Right atrium auricular region (tissue), 2 donors: ENCODE measurements around the gene GLP2R. TPM values are rescaled to one million over a fixed set of nuclear protein-coding genes. Genes with fewer than 3 reads are reported as not detected.

Experiments
- DNase-seq: peaks from one replicate; pipeline ENCODE4 v3.0.0-alpha.2; 2019; ENCODE audit warnings: low spot score
- H3K27ac ChIP-seq, 2 donors: fragments of 200-600 bp; sonication (generic); 1 replicate in 1 of 2; 2 replicates in 1 of 2; pipeline ENCODE4 v1.5.1; 2016 to 2019
- H3K27me3 ChIP-seq, 2 donors: fragments of 200-600 bp; sonication (generic); one replicate each; pipeline versions ENCODE4 v1.5.1 to v1.6.0; 2017 to 2019
- H3K36me3 ChIP-seq: fragments of 200-600 bp; sonication (generic); one replicate; pipeline ENCODE4 v1.5.1; 2016
- H3K4me1 ChIP-seq, 2 donors: fragments of 200-600 bp; sonication (generic); one replicate each; pipeline versions ENCODE4 v1.5.1 to v1.6.0; 2017 to 2019
- H3K4me3 ChIP-seq, 2 donors: fragments of 200-600 bp; sonication (generic); 1 replicate in 1 of 2; 2 replicates in 1 of 2; pipeline ENCODE4 v1.5.1; 2017 to 2019; ENCODE audit warnings: mild to moderate bottlenecking in 1 of 2, moderate library complexity in 1 of 2
- H3K9me3 ChIP-seq, 2 donors: fragments of 200-600 bp; sonication (generic); one replicate each; pipeline ENCODE4 v1.5.1; 2019
- total RNA-seq, 2 donors: library from RNA; depleted of rRNA; stranded (reverse); fragments of >200 nt; gene quantifications; one replicate each; pipeline ENCODE4 v1.1.0, GENCODE V29; 2016
- TF ChIP-seq, protein P1 (sequence below), 2 donors: fragments of 200-600 bp; sonication (generic); IDR thresholded peaks; one replicate each; pipeline ENCODE4 v1.5.1; 2019; ENCODE audit warnings: antibody characterized with exemption in 2 of 2

The GLP2R gene
- total RNA-seq, 2 donors from 2014 or later: 1.0 to 1.7 TPM

- H3K4me3 ChIP-seq: no peak overlapping the region
- no peaks in the 10 kb centered on the region for H3K9me3 ChIP-seq
- H3K4me1 ChIP-seq: no peaks in the 10 kb centered on the region
- no peak overlapping the region for H3K27ac ChIP-seq
- H3K36me3 ChIP-seq: no peaks in the 10 kb centered on the region
- no peaks in the 10 kb centered on the region for H3K27me3 ChIP-seq
- DNase-seq: no peak
- TF ChIP-seq, protein P1, sequence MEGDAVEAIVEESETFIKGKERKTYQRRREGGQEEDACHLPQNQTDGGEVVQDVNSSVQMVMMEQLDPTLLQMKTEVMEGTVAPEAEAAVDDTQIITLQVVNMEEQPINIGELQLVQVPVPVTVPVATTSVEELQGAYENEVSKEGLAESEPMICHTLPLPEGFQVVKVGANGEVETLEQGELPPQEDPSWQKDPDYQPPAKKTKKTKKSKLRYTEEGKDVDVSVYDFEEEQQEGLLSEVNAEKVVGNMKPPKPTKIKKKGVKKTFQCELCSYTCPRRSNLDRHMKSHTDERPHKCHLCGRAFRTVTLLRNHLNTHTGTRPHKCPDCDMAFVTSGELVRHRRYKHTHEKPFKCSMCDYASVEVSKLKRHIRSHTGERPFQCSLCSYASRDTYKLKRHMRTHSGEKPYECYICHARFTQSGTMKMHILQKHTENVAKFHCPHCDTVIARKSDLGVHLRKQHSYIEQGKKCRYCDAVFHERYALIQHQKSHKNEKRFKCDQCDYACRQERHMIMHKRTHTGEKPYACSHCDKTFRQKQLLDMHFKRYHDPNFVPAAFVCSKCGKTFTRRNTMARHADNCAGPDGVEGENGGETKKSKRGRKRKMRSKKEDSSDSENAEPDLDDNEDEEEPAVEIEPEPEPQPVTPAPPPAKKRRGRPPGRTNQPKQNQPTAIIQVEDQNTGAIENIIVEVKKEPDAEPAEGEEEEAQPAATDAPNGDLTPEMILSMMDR (IDR thresholded peaks at IDR 0.05): peak; percentile 30 to 65
These were observed 80.2 kb downstream of the GLP2R start for GRCh38 chr17:9905902-9906301.

- no peak overlapping the region for H3K27ac ChIP-seq
- no peaks in the 10 kb centered on the region for H3K9me3 ChIP-seq
- no peaks in the 10 kb centered on the region for H3K27me3 ChIP-seq
- no peaks in the 10 kb centered on the region for H3K36me3 ChIP-seq
- no peak for DNase-seq
- H3K4me3 ChIP-seq: no peak overlapping the region
- no peaks in the 10 kb centered on the region for H3K4me1 ChIP-seq
- TF ChIP-seq, protein P1 (IDR thresholded peaks at IDR 0.05): no peak
These were observed 80.9 kb downstream of the GLP2R start for GRCh38 chr17:9906616-9907015.

GRCh38 chr17:9907131-9907530 lies 81.4 kb downstream of the GLP2R start:
- Histone ChIP-seq H3K27me3 (no peaks in the 10 kb centered on the region), H3K4me3 (no peak overlapping the region), H3K9me3 (no peaks in the 10 kb centered on the region), H3K27ac (no peak overlapping the region), H3K4me1 (no peaks in the 10 kb centered on the region), H3K36me3 (no peaks in the 10 kb centered on the region)
- DNase-seq: no peak
- TF ChIP-seq, protein P1 (IDR thresholded peaks at IDR 0.05): no peak

- DNase-seq: no peak
- H3K27ac ChIP-seq: no peak overlapping the region
- H3K9me3 ChIP-seq: no peaks in the 10 kb centered on the region
- no peaks in the 10 kb centered on the region for H3K27me3 ChIP-seq
- TF ChIP-seq, protein P1 (IDR thresholded peaks at IDR 0.05): no peak
- no peak overlapping the region for H3K4me3 ChIP-seq
- H3K4me1 ChIP-seq: no peaks in the 10 kb centered on the region
- H3K36me3 ChIP-seq: no peaks in the 10 kb centered on the region
These were observed 82.3 kb downstream of the GLP2R start for GRCh38 chr17:9907883-9908648.

DNA sequence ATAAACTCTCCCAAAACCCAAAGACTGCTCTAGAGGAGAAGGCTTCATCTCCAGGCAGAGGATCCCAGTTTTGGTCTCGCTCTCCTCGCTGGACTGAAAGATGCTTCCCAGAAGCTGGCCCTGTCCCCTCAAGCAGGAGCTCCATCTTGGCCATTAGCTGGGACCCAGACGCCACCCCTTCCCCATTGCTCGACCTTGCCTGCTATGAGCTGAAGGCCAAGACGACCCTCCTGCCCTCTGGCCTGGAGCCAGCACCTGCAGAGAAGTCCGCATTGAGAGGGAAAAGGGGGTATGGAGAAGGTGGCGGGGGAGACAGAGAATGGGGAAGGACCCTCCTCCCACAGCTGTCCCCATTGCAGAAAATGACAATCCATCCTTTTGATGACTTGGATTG lies 82.9 kb downstream of the GLP2R start:
- no peak for DNase-seq
- TF ChIP-seq, protein P1 (IDR thresholded peaks at IDR 0.05): no peak
- no peak overlapping the region for H3K4me3 ChIP-seq
- no peak overlapping the region for H3K27ac ChIP-seq
- no peaks in the 10 kb centered on the region for H3K4me1 ChIP-seq
- no peaks in the 10 kb centered on the region for H3K9me3 ChIP-seq
- H3K36me3 ChIP-seq: peaks cover 2% of the 10 kb centered on the region
- H3K27me3 ChIP-seq: no peaks in the 10 kb centered on the region

GRCh38 chr17:9911089-9911488 lies 85.4 kb downstream of the GLP2R start:
- H3K9me3 ChIP-seq: no peaks in the 10 kb centered on the region
- H3K27ac ChIP-seq: no peak overlapping the region
- no peaks in the 10 kb centered on the region for H3K27me3 ChIP-seq
- H3K36me3 ChIP-seq: peaks cover 25% of the 10 kb centered on the region
- no peak overlapping the region for H3K4me3 ChIP-seq
- TF ChIP-seq, protein P1 (IDR thresholded peaks at IDR 0.05): no peak
- no peaks in the 10 kb centered on the region for H3K4me1 ChIP-seq
- no peak for DNase-seq
